HepG2 (cell line): ENCODE results near the gene CBY2. TPM values are rescaled to one million over a fixed set of nuclear protein-coding genes. Genes with fewer than 3 reads are reported as not detected.

ENCODE experiments used
- ATAC-seq: fragments of 200-7000 bp; cut with Tn5 transposase; 3 replicates; pipeline ENCODE4 v1.9.1; 2020; ENCODE audit warnings: mild to moderate bottlenecking, moderate library complexity
- BruUV-seq: library from RNA; stranded (reverse); fragments of 400-500 nt; replicated peaks from 2 replicates; lab custom pipeline; 2021; lab: Mats Ljungman, UMichigan
- CTCF ChIA-PET: fragments of 300-600 bp; formaldehyde crosslinking; extraction: SDS; loops from one replicate; lab custom pipeline; 2021; ENCODE audit warnings: low total read pairs, inconsistent platforms, low intra/inter-chr PET ratio; lab: Yijun Ruan, JAX
- POLR2A ChIA-PET: fragments of 350-600 bp; sonication (Branson Sonifier 250); formaldehyde crosslinking; loops from one replicate; lab custom pipeline; 2020; ENCODE audit warnings: antibody characterized with exemption, inconsistent platforms; lab: Yijun Ruan, JAX
- DNase-seq: peaks from one replicate; pipeline ENCODE4 v3.0.0-alpha.2; 2015; ENCODE audit warnings: low spot score
- FAIRE-seq: peaks from 3 replicates; lab custom pipeline; 2011; peaks lifted over from hg19 to GRCh38; lab: Jason Lieb, UNC
- H2AFZ ChIP-seq: one replicate; pipeline ENCODE4 v1.6.1; 2011; ENCODE audit warnings: low read length, inconsistent platforms
- H3K27ac ChIP-seq: fragments of 300-600 bp; 3 replicates; pipeline ENCODE4 v1.8.0; 2011; ENCODE audit warnings: mixed run types, mild to moderate bottlenecking, mixed read lengths, low read length, inconsistent platforms; ENCODE audit not compliant: insufficient read depth; ENCODE audit errors: extremely low read length
- H3K27me3 ChIP-seq, 2 experiments: fragments of 200-600 bp in 1 of 2; 2 replicates in 1 of 2; 3 replicates in 1 of 2; pipeline versions ENCODE4 v1.6.0 to v1.8.0; 2011; ENCODE audit warnings: low read length in 2 of 2, mild to moderate bottlenecking in 2 of 2, moderate library complexity in 2 of 2, inconsistent platforms in 1 of 2; ENCODE audit not compliant: insufficient read depth in 2 of 2, control insufficient read depth in 1 of 2
- H3K36me3 ChIP-seq, 2 experiments: fragments of 200-600 bp in 1 of 2; replicated peaks in 1 of 2; 2 replicates in 1 of 2; 3 replicates in 1 of 2; pipeline versions ENCODE4 v1.5.1 to v1.8.0; 2011; ENCODE audit warnings: low read length in 2 of 2, inconsistent platforms in 1 of 2; ENCODE audit not compliant: insufficient read depth in 2 of 2, control insufficient read depth in 1 of 2
- H3K4me1 ChIP-seq: 2 replicates; pipeline ENCODE4 v1.5.1; 2012; ENCODE audit warnings: low read length, inconsistent platforms; ENCODE audit not compliant: insufficient read depth
- H3K4me2 ChIP-seq: 2 replicates; pipeline ENCODE4 v1.6.0; 2011; ENCODE audit warnings: low read depth, low read length, inconsistent platforms
- H3K4me3 ChIP-seq, 3 experiments: fragments of 200-600 bp in 1 of 3; sonication (generic), shearing (Covaris generic) in 1 of 3; replicated peaks in 1 of 3; 2 replicates each; pipeline ENCODE4 v1.5.1; 2011 to 2016; ENCODE audit warnings: low read length in 3 of 3, inconsistent platforms in 2 of 3, low read depth in 2 of 3, mild to moderate bottlenecking in 2 of 3, control low read depth in 1 of 3, mixed read lengths in 1 of 3; ENCODE audit not compliant: insufficient read depth in 1 of 3
- H3K79me2 ChIP-seq: one replicate; pipeline ENCODE4 v1.6.1; 2011; ENCODE audit warnings: low read length, inconsistent platforms; ENCODE audit not compliant: insufficient read depth
- H3K9ac ChIP-seq: 2 replicates; pipeline ENCODE4 v1.6.0; 2011; ENCODE audit warnings: mild to moderate bottlenecking, low read depth, low read length, inconsistent platforms; ENCODE audit not compliant: insufficient read depth
- H3K9me3 ChIP-seq: 2 replicates; pipeline ENCODE4 v1.5.1; 2012; ENCODE audit warnings: mild to moderate bottlenecking, low read length
- H4K20me1 ChIP-seq: 2 replicates; pipeline ENCODE4 v1.6.0; 2011; ENCODE audit warnings: inconsistent platforms, mild to moderate bottlenecking, low read length, moderate library complexity; ENCODE audit not compliant: insufficient read depth
- ARHGAP35 ChIP-seq: sonication (generic); formaldehyde crosslinking; IDR thresholded peaks from 2 replicates; pipeline ENCODE4 v1.9.0; 2022; ENCODE audit warnings: mild to moderate bottlenecking, inconsistent platforms, moderate library complexity, missing genetic modification reagents, borderline replicate concordance
- HNRNPUL1 ChIP-seq: fragments of 200-400 bp; formaldehyde crosslinking; IDR thresholded peaks from 2 replicates; pipeline ENCODE4 v1.6.1; 2017; ENCODE audit warnings: low read depth, mild to moderate bottlenecking, low read length, moderate library complexity
- SNAPC2 ChIP-seq: sonication (generic); formaldehyde crosslinking; IDR thresholded peaks from 2 replicates; pipeline ENCODE4 v1.8.1; 2022; ENCODE audit warnings: mild to moderate bottlenecking, missing genetic modification reagents
- ZFP41 ChIP-seq: sonication (generic); formaldehyde crosslinking; IDR thresholded peaks from 2 replicates; pipeline ENCODE4 v1.4.0; 2020; ENCODE audit warnings: mild to moderate bottlenecking, missing genetic modification reagents, borderline replicate concordance
- WGBS: methylation state at CpG from one replicate; pipeline ENCODE4 v1.1.6; 2017; ENCODE audit warnings: low lambda C conversion rate; 5-methylcytosine and 5-hydroxymethylcytosine counted together
- in situ Hi-C: cut with HindIII; loops from 2 replicates; pipeline ENCODE4 v1.10.0; 2017; ENCODE audit warnings: low pct_unique_long_range_greater_than_20kb; ENCODE audit not compliant: extremely low pct_ligation_motif_present
- intact Hi-C: fragments of 100-400 bp; cut with micrococcal nuclease; formaldehyde crosslinking; loops from one replicate; pipeline ENCODE4 v1.10.0; 2022; ENCODE audit not compliant: unreplicated experiment
- polyA plus RNA-seq, 8 experiments: library from polyadenylated mRNA; depleted of rRNA in 3 of 8; stranded (reverse) in 7 of 8; unstranded in 1 of 8; fragments of >200 nt; fragmentation: Illumina TruSeq in 4 of 8; extraction: Trizol in 4 of 8; gene quantifications; 2 replicates each; pipeline versions ENCODE4 v1.2.1 to v1.2.3, GENCODE V29; 2011 to 2016; ENCODE audit warnings: low read depth in 4 of 8, missing spikeins in 1 of 8, mixed read lengths in 1 of 8; ENCODE audit not compliant: insufficient read depth in 1 of 8
- total RNA-seq, 5 experiments: library from RNA; depleted of rRNA; stranded (reverse); fragments of >200 nt; fragmentation: Illumina TruSeq; extraction: Trizol; gene quantifications; 2 replicates each; pipeline ENCODE4 v1.2.3, GENCODE V29; 2016; ENCODE audit warnings: low read depth in 1 of 5
- TF ChIP-seq, protein P1 (sequence below): conservative IDR thresholded peaks from 2 replicates; pipeline ENCODE4 v1.6.1; 2018; ENCODE audit warnings: missing genetic modification reagents

CBY2 gene
- total and polyA plus RNA-seq, 2 of the 13 experiments (the other 11 are each of a cell fraction or from before 2014, with no cell fraction given), result not detected

DNA sequence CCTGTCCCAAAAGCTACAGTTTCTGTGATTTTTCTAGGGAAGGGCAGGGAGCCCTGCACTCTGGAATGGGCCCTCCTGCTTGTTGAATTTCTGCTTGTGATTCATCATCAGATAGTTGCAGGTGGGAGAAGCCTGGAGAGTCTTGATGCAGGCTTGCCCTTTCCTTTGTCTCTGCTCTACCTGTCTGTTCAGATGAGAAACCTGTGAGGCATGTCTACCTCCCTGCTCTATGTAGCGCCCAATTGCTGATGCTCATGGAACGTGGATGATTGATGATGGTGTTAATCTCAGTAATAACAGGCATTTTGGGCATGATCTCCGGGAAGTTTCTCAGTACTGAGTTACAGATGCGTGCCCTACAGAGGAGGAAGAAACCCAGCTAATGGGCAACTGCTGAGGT lies 10.9 kb upstream of the CBY2 start:
- ChIA-PET CTCF (no interaction called here), POLR2A (no interaction called here)
- FAIRE-seq (no peak), DNase-seq (no peak), ATAC-seq (no peak)
- intact Hi-C loops (no loop called here), in situ Hi-C loops (no loop called here)
- Histone ChIP-seq H3K36me3 (no peaks in the 10 kb centered on the region), H3K27ac (no peak overlapping the region), H3K79me2 (no peaks in the 10 kb centered on the region), H4K20me1 (no peaks in the 10 kb centered on the region), H3K9me3 (no peaks in the 10 kb centered on the region), H3K9ac (no peak overlapping the region), H2AFZ (no peak overlapping the region), H3K27me3 (0 out of 5 replicates have a peak, but pooled peaks cover 0 to 10% of the 10 kb centered on the region in 2 experiments), H3K4me3 (no peak overlapping the region), H3K4me1 (no peaks in the 10 kb centered on the region), H3K4me2 (no peak overlapping the region)
- 25% methylated on average over 4 of the region's 4 CpGs for WGBS
- BruUV-seq, result no TSS peak
- TF ChIP-seq, protein P1, sequence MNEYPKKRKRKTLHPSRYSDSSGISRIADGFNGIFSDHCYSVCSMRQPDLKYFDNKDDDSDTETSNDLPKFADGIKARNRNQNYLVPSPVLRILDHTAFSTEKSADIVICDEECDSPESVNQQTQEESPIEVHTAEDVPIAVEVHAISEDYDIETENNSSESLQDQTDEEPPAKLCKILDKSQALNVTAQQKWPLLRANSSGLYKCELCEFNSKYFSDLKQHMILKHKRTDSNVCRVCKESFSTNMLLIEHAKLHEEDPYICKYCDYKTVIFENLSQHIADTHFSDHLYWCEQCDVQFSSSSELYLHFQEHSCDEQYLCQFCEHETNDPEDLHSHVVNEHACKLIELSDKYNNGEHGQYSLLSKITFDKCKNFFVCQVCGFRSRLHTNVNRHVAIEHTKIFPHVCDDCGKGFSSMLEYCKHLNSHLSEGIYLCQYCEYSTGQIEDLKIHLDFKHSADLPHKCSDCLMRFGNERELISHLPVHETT (CRISPR knock-in tag), result no peak
- no peak for TF ChIP-seq SNAPC2

DNA sequence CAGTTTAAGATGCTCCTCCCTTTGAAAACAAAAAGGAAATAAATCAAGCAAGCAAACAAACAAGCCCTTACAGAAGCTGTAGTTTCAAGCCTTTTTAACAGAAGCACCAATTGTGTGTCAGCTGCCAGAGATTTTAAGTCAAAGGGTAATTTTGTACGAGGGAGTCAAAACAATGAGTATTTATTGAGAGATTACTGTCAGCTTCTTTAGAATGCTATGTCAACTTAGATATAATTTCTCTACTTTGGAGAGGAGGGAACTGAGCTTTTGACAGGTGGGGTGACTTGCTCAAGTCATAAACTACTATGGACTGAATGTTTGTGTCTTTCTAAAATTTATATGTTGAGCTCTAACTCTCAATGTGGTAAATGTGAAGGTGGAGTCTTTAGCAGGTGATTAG lies 10.5 kb upstream of the CBY2 start:
- FAIRE-seq (no peak), ATAC-seq (no peak), DNase-seq (no peak)
- Histone ChIP-seq H3K9ac (no peak overlapping the region), H3K4me1 (no peaks in the 10 kb centered on the region), H3K36me3 (no peaks in the 10 kb centered on the region), H3K27me3 (0 out of 5 replicates have a peak, but pooled peaks cover 0 to 10% of the 10 kb centered on the region in 2 experiments), H3K27ac (no peak overlapping the region), H3K79me2 (no peaks in the 10 kb centered on the region), H3K9me3 (no peaks in the 10 kb centered on the region), H3K4me3 (no peak overlapping the region), H4K20me1 (no peaks in the 10 kb centered on the region), H2AFZ (no peak overlapping the region), H3K4me2 (no peak overlapping the region)
- intact Hi-C loops (loop anchor here (2.0 kb wide), 1 partner anchor 31 kb away; no protein-coding TSS in a partner anchor), in situ Hi-C loops (no loop called here)
- WGBS, result 5% methylated on average over 1 of the region's 1 CpG
- ChIA-PET POLR2A (no interaction called here), CTCF (no interaction called here)
- BruUV-seq, result no TSS peak
- TF ChIP-seq ARHGAP35, result no peak
- TF ChIP-seq HNRNPUL1, result no peak
- no peak for TF ChIP-seq ZFP41
